ENCODE measurements around the gene NCR2.

- TF ChIP-seq CTCF (IDR thresholded peaks at IDR 0.05) (no peak), POLR2A (IDR thresholded peaks at IDR 0.05) (no peak)
Observed at GRCh38 chr6:41367700-41368099, 32.3 kb downstream of the NCR2 start.

Data from lower leg skin (tissue), 3 donors.